ENCODE results near the gene ABCA3.
"Not testable (repeated sequence)": the region's sequence is repeated elsewhere in the genome, so short reads cannot be mapped to it uniquely, and the experiment has no call there.

ABCA3 gene

GRCh38 chr16:2250652-2251295, 89.8 kb downstream of the ABCA3 start:
- DNase-seq = peak; percentile 25

GRCh38 chr16:2246301-2246885, 94.1 kb downstream of the ABCA3 start:
- no peak for DNase-seq

- DNase-seq = no peak
Measured at GRCh38 chr16:2244926-2245795, 95.4 kb downstream of the ABCA3 start.

- DNase-seq = no peak
Measured at GRCh38 chr16:2244301-2244700, 96.2 kb downstream of the ABCA3 start.

DNA sequence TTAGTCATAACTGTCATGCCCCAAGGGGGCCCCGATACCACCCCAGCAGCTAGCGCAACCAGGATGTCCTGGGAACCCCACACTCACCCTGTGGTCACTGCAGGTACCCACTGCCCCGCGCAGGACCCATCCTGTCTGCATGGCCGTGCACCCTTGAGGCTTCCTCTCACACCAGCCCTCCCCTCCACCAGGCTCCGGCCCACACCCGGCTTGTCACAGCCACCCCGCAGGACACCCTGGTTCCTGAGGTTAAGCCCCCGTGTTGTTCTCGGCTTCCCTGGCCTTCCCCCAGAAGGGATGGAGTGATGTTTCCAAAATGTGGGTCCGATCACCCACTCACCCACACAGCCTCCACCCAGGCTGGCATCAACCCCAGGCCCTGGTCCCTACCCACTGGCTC, 96.7 kb downstream of the ABCA3 start:
- DNase-seq = no peak

DNA sequence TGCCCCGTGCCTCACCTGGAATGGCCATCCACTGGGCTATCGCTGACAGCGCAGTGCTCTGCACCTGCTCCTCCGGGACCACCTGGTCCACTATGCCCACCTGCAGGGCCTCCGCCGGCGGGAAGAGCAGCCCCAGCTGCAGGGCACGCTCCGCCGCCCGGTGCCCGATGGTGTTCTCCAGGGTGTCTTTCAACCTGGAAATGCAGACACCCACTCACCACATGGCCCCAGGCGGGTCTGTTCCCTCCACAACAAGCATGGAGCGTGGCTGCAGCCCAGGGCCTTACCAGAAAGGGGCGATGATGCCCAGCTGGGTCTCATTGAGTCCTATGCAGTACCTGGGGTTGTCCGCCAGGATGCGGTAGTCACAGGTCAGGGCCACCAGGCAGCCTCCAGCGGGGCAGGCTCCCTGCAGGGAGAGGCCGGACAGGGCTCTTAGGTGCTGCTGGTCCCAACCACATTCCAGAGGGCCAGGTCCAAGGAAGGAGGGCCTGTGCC, 97.4 kb downstream of the ABCA3 start:
- no peak for DNase-seq

DNA sequence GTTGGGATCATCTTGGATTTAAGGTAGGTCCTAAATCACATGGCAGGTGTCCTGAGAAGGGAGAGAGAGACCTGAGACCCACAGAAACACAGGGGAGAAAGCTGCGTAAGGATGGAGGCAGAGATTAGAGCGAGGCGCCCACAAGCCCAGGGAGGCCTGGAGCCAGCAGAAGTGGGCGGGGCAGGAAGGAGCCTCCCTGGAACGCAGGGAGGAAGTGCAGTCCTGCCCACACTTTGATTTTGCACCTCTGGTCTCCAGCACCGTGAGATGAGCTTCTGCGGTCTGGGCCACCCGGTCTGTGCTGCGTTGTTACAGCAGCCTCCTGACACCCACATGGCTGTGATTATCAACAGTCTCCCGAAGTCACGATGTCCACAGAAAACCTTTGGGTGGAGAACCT, 97.9 kb downstream of the ABCA3 start:
- no peak for DNase-seq

- not testable (repeated sequence) for DNase-seq
Measured at GRCh38 chr16:2240331-2240730, 100.2 kb downstream of the ABCA3 start.

GRCh38 chr16:2238838-2239675, 101.5 kb downstream of the ABCA3 start:
- no peak for DNase-seq

GRCh38 chr16:2238150-2238837, 102.2 kb downstream of the ABCA3 start:
- no peak for DNase-seq

DNA sequence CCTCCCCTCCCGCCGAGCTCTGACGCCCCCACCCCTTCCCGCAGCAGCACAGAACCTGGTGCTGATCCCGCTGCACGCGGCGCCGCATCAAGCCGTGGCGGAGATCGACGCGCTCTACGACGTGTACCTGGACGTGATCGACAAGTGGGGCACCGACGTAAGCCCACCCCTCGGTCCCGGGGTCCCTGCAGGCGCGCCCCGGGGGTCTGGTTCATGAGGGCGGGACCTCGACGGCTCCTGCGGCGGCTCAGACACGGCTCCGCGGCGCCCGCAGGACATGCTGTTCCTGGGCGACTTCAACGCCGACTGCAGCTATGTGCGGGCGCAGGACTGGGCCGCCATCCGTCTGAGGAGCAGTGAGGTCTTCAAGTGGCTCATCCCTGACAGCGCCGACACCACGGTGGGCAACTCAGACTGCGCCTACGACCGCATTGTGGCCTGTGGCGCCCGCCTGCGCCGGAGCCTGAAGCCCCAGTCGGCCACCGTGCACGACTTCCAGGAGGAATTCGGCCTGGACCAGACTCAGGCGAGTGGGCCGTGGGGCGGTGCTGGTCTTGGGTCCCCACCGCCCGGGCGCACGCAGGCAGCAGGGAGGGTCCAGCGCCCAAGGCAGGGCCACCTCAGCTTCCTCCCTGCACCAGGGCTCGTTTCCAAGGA, 102.9 kb downstream of the ABCA3 start:
- no peak for DNase-seq

DNA sequence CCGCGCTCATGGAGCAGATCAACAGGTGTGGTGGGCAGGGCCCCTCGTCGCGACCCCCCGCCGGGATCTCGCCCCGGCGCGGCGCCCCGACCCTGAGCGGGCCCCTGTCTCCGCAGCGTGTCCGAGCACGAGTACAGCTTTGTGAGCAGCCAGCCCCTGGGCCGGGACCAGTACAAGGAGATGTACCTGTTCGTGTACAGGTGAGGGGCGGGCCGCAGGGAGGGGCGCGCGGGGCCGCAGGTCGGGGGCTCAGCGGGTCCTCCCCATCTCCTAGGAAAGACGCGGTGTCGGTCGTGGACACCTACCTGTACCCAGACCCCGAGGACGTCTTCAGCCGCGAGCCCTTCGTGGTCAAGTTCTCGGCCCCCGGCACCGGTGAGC, 103.4 kb downstream of the ABCA3 start:
- DNase-seq = no peak

DNA sequence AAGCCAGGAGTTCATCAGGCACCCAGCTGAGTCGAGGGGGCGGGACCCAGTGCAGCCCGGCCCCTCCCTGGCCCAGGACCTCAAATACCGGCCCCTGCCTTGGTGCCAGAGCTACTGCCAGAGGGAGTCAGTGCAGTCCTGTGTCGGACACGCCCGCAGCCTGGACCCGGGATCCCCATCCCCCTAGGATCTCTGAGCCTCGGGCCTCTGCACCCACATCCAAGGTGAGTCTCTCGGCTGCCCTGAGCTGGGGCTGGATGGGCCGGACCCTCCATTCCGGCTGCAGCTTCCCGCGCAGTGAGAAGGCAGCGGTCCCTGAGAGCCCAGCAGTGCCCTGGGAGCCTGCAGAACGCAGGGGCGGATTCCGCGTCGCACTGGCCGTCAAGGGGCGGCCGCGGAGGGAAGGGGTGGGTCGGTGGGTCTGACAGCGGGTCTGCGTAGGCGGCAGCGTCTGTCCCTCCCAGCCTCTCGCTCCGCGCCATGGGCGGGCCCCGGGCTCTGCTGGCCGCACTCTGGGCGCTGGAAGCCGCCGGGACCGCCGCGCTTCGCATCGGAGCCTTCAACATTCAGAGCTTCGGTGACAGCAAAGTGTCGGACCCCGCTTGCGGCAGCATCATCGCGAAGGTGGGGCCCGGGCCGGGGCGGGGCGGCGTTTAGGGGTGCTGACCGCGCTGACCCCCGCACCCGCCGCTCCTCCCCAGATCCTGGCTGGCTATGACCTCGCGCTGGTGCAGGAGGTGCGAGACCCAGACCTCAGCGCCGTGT, 104.0 kb downstream of the ABCA3 start, which contains the start of gene DNASE1L2:
DNASE1L2 (plus strand) TSS at position 108 of the 765 bp plus-strand sequence; CDS start at position 481, 373 bp downstream.
- no peak for DNase-seq

DNA sequence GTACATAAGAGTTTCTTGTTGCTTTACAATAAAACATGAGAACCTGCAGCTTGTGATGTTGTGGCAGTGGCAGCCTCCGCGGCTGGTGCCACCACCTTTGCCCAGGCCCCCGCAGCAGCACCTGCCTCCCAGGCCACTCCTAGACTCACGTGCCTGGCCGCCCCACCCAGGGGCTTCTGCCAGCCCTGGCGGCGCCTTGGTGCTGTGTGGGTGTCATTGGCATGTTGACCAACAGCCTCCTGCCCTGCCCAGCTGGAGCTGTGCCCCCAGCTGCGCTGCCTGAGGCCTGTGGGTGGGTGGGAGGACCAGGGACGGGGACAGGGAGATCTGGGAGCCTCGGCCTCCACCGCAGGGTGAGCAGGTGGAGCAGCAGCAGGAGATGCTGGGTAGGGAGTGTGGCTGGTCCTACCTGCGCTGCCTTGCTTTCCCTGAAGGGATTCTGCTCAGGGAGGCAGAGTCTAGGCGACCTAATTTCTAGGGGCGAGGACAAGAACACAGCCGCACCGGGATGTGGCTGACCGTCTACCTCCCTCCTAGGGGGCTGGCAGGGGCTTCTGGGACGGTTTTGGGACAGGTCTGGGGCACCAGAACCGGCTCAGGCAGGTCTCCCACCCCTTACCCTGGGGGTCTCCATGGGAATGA, 104.7 kb downstream of the ABCA3 start:
- DNase-seq = no peak

- no peak for DNase-seq
Measured at GRCh38 chr16:2235234-2235651, 105.3 kb downstream of the ABCA3 start.

- no peak for DNase-seq
Measured at GRCh38 chr16:2234813-2235170, 105.7 kb downstream of the ABCA3 start.

DNA sequence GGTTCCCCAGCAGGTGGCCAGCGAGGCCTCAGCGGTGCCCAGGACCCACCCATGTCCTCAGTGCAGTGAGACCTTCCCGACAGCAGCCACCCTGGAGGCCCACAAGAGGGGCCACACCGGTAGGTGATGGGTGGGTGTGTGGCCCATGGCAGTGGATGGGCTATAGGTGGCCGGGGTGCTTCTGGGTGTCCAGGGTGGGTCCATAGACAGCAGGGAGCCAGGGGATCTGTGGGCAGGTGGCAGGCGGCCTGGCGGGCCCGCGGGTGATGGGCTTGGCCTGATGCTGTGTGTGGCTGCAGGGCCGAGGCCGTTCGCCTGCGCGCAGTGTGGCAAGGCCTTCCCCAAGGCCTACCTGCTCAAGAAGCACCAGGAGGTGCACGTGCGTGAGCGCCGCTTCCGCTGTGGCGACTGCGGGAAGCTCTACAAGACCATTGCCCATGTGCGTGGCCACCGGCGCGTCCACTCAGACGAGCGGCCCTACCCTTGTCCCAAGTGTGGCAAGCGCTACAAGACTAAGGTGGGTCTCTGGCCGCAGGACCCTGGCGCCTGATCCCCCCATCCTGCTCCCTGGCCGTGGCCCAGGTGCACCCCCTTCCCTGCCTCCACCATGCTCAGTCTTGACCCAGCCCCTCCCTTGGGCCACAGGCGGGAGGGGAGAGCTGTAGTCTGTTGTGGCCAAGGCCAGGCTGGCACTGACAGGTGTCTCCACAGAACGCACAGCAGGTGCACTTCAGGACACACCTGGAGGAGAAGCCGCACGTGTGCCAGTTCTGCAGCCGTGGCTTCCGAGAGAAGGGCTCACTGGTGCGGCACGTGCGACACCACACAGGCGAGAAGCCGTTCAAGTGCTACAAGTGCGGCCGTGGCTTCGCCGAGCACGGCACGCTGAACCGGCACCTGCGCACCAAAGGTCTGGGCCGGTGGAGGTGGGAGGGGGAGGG, 106.4 kb downstream of the ABCA3 start:
- no peak for DNase-seq

- DNase-seq = no peak
Measured at GRCh38 chr16:2233046-2233775, 107.3 kb downstream of the ABCA3 start.

Measured in kidney glomerular epithelial cell (primary cell).